Lower leg skin (tissue), 3 donors: Measurements from ENCODE around the gene KAT2B.

Source experiments
- CTCF ChIP-seq, 3 donors: fragments of 450-650 bp; IDR thresholded peaks; one replicate each; pipeline ENCODE4 v1.5.1; 2016; ENCODE audit warnings: antibody characterized with exemption in 3 of 3, mild to moderate bottlenecking in 3 of 3, moderate library complexity in 2 of 3
- POLR2A ChIP-seq, 2 donors: fragments of 450-650 bp; IDR thresholded peaks; one replicate each; pipeline ENCODE4 v1.6.1; 2016 to 2017; ENCODE audit warnings: antibody characterized with exemption in 2 of 2, mild to moderate bottlenecking in 1 of 2, moderate library complexity in 1 of 2

- TF ChIP-seq CTCF (IDR thresholded peaks at IDR 0.05) (no peak), POLR2A (IDR thresholded peaks at IDR 0.05) (no peak)
Observed at GRCh38 chr3:20073068-20073467, 32.8 kb downstream of the KAT2B start.
